GM21447 (cell line): ENCODE data around the gene DNAH11.
"Not testable (repeated sequence)": the region's sequence is repeated elsewhere in the genome, so short reads cannot be mapped to it uniquely, and the experiment has no call there.

Experiments used
- ATAC-seq: cut with Tn5 transposase; IDR thresholded peaks from one replicate; pipeline ENCODE4 v1.9.1; 2021; ENCODE audit not compliant: unreplicated experiment

Gene DNAH11

DNA sequence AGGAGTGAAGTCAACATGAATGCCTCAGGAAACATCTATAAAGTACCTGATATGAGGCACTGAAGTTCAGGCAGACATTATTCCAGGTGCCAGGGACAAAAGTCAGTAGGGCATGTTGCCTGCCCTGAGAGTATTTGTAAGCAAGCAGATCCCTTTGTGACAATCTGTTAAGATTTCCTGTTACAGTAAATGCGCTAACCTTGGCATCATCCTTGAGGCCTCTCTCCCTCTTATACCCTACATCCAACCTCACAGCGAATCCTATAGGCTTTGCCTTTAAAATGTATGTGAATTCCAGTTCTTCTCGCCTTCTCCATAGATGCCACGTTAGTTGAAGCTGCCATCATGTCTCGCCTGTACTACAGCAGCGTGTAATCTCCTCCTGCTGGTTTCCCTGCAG, 165.3 kb downstream of the DNAH11 start:
- ATAC-seq, result no peak

DNA sequence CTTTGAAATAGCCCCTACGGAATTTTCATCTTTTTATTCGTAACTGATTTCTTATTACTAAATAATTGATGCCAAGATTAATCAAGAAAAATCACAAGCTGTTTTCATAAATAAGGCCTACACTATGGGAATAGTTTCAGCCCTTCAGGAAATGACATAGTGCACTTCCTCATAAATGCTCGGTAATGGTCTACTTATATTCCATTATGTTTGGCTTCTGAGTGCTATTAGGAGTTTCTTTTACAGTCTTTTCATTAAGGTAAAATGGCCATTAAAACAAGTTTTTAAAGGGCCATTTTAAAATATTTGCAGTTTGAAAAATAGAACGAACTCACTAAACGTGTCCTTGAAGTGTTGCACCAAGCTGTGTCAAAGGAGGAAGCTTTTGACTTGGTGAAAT, 174.5 kb downstream of the DNAH11 start:
- no peak for ATAC-seq

DNA sequence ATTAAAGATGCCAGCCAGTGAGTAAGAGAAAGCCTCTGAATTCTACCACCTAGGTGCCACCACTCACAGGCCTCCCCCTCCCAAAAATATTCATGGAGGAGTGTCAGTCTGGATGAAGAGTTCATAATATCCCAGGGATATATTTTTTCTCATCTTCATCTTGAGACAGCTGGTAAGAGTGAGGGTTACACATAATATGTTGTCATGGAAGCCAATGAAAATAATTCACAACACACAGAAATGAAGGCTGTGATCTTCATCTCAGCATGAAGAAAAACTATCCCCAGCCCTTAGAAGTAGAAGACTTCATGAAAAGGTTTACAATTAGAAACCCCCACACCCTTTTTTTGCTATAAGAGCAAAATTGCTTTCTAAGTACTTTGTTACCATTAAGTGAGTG, 175.6 kb downstream of the DNAH11 start:
- ATAC-seq, result no peak

DNA sequence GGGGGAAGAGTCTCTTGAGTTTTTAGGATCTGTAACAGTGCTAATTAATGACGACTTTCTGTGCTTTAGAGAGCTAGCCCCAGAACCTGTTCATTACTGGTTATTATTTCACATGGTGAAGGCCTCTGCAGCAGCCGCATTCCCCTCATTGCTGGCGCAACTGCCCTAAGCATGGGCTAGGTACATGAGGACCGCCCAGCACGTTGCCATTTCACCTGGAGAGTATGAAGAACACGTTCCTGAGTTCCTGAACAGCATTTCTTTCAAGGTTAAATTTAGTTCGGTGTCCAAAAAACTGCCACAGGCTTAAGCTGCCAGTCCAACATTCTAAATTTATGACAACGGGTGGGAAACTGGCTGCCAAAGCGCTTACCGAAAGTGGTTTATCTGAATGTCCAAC, 177.0 kb downstream of the DNAH11 start:
- ATAC-seq, result no peak

DNA sequence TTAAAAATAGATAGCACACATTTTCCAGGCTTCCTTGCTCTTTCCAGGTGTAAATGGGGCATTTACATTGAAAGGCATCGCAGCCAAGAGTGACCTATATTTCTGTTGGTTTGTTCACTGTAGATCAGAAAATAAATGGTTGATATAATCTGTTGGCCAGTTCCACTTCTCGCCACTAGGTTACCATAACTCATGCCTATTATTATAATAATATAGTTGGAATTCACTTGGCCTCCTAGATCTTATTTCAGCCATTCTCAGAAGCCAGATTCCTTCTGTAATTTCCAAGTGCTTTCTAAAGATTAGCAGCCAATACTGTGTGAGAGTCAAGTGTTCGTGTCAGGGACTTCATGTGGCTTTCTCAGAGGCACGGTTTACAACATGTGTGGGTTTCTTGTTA, 179.5 kb downstream of the DNAH11 start:
- no peak for ATAC-seq

DNA sequence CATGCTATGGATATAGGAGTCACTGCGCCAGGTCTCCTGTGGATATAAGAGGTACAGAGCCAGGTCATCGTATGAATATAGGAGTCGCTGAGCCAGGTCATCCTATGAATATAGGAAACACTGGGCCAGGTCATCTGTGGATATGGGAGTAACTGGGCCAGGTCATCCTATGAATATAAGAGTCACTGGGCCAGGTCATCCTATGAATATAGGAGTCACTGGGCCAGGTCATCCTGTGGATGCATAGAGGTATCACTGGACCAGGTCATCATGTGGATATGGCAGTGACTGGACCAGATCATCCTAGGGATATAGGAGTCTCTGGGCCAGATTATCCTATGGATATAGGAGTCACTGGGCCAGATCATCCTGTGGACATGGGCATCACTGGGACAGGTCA, 181.7 kb downstream of the DNAH11 start:
- no peak for ATAC-seq

DNA sequence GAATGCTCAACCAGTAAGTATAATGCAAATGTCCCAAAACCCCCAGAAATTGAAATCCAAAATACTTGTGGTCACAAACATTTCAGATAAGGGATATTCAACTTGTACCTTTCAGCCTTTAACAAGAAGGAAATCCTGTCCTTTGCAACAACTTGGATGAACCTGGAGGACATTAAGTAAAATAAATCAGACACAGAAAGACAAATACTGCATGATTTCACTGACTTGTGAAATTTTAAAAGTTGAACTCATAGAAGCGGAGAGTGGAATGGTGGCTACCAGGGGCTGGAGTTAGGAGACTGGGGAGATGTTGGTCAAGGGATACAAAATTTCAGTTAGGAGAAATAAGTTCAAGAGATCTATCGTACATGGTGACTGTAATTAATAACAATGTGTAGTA, 187.6 kb downstream of the DNAH11 start:
- no peak for ATAC-seq

DNA sequence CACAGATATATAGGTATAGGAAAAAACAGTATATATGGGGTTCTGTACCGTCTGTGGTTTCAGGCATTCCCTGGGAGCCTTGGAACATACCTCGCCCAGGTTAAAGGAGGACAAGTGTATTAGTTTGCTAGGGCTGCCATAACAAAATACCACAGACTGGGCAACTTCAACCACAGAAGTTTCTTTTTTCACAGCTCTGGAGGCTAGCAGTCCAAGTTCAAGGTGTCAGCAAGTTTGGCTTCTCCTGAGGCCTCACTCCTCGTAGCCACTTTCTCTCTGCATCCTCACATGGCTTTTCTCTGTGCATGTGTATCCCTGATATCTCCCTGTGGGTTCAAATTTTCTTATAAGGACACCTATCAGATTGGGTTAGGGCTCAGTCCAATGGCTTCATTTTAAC, 189.1 kb downstream of the DNAH11 start:
- ATAC-seq, result no peak

DNA sequence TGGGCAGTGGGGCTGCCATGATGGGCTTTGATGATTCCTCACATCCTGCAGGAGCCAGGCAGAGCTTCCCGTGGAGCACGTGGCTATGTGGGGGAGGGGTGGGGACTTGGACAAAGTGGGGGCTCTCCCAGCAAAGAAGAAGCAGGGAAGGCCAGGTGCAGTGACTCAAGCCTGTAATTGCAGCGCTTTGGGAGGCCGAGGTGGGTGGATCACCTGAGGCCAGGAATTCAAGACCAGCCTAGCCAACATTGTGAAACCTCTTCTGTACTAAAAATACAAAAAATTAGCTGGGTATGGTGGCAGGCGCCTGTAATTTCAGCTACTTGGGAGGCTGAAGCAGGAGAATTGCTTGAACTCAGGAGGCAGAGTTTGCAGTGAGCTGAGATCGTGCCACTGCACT, 190.1 kb downstream of the DNAH11 start:
- ATAC-seq, result not testable (repeated sequence)

DNA sequence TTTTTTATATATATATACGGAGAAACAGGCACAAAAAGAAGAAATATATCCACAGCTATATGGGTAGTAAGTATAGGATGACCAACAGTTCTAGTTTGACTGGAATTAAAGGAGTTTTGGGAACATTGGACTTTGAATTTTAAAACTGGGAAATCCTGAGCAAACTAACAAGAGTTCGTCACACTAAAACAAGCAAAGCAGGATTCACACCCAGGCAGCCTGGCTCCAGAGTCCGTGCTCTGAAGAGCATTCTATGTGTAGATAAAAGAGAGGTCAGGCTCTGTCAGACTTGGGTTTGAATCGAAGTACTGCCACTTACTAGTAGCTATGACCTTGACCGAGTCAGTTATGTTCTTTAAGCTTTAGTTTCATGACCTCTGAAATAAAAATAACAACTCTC, 191.0 kb downstream of the DNAH11 start:
- ATAC-seq, result no peak

DNA sequence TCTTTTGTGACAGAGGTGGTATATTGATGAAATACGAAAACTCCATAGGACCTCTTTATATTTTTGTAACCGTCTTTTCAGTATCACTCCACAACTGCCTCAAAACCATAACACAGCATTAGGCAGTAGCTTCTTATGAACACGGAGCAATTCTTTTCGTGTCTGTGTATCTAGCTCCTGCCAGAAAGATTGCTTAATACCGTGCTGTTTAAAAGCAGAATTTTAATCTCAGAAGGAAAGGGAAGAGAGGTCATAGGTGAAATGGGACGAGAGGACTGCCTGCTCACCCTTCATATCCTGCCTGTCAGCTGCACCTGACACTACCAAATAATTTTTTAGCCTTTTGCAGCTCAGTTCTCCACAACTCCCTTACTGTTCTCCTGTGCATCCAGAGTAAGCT, 200.7 kb downstream of the DNAH11 start:
- ATAC-seq, result no peak

DNA sequence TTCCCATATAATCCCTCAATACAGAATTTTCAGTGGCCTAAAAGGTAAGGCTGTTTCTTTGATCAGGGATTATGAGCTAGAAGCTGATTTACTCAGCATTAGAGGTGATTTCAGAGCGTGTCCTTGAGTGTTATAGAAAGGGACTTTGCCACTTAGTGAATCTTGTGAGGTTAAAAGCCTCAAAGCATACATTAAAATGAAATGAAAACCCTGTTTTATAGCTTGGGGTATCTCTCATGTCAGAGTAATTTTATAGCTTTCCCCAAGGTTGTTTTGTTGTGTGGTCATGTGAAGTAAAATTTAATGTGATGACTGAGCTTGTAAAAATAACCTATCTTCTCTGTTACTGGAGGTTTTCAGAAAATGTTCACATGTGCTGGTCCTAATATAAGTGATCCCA, 204.1 kb downstream of the DNAH11 start:
- ATAC-seq, result no peak

DNA sequence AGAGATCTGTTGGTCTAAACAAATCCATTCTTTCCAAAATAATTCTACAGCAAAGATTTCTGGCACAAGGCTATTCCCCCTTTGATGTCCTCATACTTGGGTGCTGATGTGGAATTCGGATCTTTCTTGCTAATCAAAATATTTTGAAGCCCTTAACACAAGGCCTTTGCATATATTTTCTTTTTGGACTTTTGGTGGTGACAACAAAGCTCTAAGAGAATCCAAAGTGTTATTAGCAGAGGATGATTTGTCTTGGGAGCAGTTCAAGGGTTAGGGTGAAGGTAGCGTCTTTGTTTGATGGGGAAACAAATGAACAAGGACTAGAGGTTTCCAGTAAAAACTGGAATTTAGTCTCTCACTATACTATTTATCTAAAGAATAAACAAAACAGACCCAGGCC, 205.0 kb downstream of the DNAH11 start:
- ATAC-seq, result no peak

DNA sequence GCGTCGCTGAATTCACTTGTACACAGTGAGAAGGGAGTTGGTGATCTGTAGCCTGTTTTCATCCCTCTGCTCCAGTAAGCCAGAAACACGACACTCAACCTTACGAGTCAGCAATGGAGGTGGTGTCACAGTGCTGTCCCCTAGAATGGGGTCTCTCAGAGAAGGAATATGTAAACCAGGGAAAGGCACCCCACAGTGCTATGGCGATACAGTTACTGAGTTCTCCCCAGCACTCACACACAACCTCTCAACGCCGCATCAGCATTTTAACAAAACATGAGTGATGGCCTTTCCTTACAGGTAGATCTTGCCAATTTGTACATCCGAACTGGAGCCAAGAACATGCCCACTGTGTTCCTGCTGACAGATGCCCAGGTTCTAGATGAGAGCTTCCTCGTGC, 206.5 kb downstream of the DNAH11 start:
- no peak for ATAC-seq

DNA sequence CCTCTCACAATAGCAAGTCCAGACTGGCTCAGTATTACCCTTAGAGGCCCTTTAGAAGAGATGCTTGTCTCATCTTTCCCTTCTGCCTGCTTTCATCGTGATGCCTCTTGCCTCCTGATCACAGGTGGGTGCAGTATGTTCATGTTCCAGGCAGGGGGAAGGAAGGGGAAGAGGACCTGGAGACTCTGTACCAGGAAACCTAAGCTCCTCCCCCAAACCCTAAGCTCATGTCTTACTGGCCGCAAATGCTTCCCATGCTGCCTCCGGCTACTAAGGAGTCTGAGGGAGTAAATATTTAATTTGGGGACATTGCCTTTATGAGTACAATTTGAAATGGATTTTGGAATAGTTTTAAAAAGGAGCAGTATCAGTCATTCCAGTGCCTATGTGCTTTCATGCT, 210.2 kb downstream of the DNAH11 start:
- ATAC-seq, result no peak

DNA sequence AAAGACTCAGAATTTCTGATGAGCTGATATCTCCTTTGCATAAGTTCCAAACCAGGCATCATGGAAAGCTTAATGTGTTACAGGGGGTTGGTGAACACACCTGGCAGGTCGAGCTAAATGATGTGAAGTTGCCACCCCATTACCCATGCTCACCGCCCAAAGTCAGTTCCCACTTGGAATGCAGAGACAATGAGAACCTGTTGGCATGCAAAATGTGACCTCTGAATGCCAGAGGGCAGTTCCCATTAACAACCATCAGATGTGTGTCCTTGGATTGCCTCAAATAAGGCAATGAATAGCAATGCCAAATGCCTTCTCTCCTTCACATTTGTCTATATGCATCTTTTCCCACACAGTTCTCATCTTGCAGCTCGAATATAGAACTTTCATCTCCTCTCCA, 212.1 kb downstream of the DNAH11 start:
- ATAC-seq, result no peak

DNA sequence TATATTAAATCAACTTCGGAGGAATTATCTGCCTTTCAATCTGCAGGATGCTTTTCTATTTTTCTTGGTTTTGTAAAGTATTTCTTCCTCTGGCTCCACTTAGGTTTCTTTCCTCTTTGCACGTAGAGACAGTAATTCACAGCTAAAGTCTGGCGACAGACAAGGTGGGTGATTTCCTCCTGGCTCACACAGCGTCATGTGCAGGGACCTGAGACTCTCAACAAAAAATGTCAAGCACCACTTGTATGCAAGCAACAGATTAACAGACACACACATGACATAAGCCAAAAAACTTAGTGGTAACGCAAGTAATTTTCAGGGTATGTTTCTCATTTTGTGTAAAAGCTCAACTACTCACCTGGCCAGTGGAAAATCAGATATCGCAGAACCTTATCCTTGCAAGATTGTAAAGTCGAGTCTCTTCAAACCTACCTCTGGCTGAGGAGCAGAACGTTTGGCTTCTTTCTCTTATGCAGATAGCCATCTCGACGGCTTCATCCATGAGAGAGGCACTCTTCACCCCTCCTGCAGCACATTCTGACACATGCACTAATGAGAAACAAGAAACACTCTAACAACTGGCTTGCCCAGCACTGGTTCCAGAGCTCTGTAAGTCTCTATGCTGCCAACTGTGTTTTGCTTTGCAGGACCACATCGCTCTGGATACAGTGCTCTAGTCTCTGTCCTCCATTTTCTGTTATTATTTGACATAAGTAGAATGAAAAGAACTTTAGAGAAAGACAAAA, 214.9 kb downstream of the DNAH11 start:
- no peak for ATAC-seq

DNA sequence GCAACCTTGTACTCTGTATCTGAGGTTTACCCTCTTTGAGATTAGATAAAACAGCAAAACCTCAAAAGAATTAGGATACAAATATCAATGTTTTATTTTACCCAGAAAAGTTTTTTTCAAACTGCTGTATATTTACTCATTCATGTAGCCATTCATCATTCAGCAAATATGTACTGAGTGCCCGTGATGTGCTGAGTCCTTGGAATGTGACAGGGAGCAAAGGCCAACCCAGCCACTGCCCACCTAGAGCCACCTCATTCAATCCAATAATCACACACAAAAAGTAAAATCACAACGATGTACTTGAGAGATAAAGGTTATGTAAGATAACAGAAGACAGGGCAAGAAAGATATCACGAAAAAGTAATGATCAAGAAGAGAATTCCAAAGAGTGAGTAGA, 215.4 kb downstream of the DNAH11 start:
- no peak for ATAC-seq

DNA sequence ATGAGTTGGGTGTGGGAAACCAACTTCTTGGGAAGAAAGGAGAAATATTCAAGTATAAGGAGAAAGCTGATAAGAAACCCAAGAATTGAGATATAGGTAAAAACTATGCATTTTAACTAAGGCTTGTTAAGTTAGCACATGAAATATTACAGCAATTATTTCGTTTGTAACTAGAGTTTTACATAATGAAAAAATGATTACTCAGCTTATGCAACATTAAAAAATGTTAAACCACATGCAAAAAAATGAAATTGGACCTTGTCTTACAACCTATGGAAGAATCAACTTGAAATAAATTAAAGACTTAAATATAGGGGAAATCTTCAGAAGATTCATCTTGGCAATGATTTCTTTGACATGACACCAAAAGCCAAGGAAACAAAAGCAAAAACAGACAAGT, 219.6 kb downstream of the DNAH11 start:
- no peak for ATAC-seq

DNA sequence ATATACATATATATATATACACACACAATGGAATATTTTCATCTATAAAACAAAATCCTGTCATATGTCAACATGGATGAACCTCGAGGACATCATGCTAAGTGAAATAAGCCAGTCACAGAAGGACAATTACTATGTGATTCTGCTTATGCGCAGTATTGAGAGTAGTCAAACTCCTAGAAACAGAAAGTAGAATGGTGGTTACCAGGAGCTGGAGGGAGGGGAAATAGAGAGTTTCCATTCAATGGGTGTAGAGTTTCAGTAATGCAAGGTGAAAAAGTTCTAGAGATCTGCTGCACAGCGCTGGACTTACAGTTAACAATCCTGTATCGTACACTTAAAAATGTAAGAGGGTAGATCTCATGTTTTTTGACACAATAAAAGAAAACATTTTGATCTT, 221.0 kb downstream of the DNAH11 start:
- ATAC-seq, result no peak

DNA sequence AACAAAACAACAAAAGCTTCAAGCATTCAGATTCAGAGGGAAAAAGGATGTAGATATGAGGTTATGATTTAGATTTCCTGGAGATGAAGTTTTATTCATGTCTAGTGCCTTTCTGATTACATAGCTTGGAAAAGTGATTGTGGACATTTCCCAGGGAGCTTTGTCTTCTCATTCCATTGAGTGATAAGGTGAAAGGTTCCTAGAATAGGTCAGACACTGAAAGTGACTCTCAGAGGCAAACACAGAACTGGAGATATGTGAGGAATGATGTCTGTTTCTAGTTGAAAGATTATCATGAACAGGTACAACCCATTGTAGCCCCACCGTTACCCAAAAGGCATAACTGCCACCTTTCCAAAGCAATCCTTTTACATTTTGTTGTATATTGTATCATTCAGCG, 223.4 kb downstream of the DNAH11 start:
- ATAC-seq, result no peak

DNA sequence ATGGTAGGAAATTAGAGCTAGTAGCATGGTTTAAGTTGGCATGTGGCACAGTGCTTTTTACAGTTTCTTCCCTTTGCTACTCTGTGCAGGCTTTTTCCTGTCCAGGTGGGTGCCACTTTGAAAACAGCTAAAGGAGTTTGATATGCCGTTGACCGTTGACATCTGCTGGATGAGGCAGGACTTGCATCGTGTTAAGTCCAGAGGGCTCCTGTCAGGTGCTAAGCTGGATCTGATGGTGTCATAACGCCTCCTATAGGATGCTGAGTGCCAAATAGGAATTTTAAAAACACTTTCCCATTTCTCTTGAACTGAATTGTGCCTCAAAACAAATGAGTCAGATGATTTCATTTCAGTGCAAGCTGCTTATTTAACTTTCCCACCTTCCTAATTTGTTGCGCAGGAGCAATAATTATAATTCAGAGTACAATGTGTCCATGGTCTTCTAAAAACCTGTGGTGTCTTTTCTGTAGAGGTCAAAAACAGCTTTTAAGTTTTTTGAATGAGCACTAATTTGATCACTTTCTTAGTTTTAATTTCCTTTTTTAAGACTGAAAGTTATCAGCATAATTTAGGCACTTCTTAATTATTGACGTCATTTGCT, 224.6 kb downstream of the DNAH11 start:
- ATAC-seq, result no peak

DNA sequence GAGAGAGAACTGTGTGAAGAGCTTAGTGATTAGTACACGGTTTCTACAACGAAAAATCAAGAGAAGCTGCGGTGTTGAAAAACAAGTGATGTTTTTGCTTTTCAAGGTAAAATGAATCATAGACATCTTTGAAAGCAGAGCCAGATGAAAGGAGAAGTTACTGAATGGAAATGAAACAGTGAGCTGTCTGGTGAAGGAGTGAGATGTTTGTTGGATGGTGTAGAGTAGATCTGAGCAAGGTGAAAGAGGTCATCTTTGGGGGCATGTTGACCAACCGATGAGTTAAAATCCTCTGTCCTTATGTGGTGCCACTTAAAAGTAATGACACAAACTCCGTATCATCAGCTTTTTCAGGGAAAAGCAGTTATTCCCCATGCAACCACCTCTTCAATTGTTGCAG, 225.4 kb downstream of the DNAH11 start:
- ATAC-seq, result no peak
